GM18498 (cell line): ENCODE data around the gene ZFP91.
A peak's percentile ranks its signal among the peaks of the same experiment; 100 is the strongest.

Experiments
- ATAC-seq: cut with Tn5 transposase; IDR thresholded peaks from one replicate; pipeline ENCODE4 v1.9.1; 2021; ENCODE audit warnings: mild to moderate bottlenecking, moderate library complexity; ENCODE audit not compliant: unreplicated experiment

The ZFP91 gene

GRCh38 chr11:58628446-58628845 lies 49.6 kb downstream of the ZFP91 start:
- ATAC-seq = no peak

- peak; percentile 52 for ATAC-seq
Observed at GRCh38 chr11:58629857-58630256, 51.0 kb downstream of the ZFP91 start.

GRCh38 chr11:58631378-58631777 lies 52.5 kb downstream of the ZFP91 start:
- ATAC-seq = no peak

- no peak for ATAC-seq
Observed at GRCh38 chr11:58632510-58632909, 53.6 kb downstream of the ZFP91 start.

- no peak for ATAC-seq
Observed at GRCh38 chr11:58636587-58636986, 57.7 kb downstream of the ZFP91 start.

- ATAC-seq = no peak
Observed at GRCh38 chr11:58637371-58637770, 58.5 kb downstream of the ZFP91 start.

- no peak for ATAC-seq
Observed at GRCh38 chr11:58639103-58639502, 60.2 kb downstream of the ZFP91 start.

GRCh38 chr11:58639669-58640068 lies 60.8 kb downstream of the ZFP91 start:
- no peak for ATAC-seq

- no peak for ATAC-seq
Observed at GRCh38 chr11:58640386-58641023, 61.6 kb downstream of the ZFP91 start.

- ATAC-seq = no peak
Observed at GRCh38 chr11:58641341-58641740, 62.5 kb downstream of the ZFP91 start.

- no peak for ATAC-seq
Observed at GRCh38 chr11:58641803-58642581, 63.1 kb downstream of the ZFP91 start.

GRCh38 chr11:58645854-58646253 lies 67.0 kb downstream of the ZFP91 start:
- no peak for ATAC-seq

GRCh38 chr11:58647141-58647699 lies 68.4 kb downstream of the ZFP91 start:
- ATAC-seq = peak; percentile 88

GRCh38 chr11:58647866-58648265 lies 69.0 kb downstream of the ZFP91 start:
- ATAC-seq = peak; percentile 9

GRCh38 chr11:58649623-58650022 lies 70.8 kb downstream of the ZFP91 start:
- no peak for ATAC-seq

- ATAC-seq = no peak
Observed at GRCh38 chr11:58650496-58650895, 71.6 kb downstream of the ZFP91 start.

GRCh38 chr11:58652726-58653280 lies 73.9 kb downstream of the ZFP91 start:
- no peak for ATAC-seq

- ATAC-seq = peak; percentile 91
Observed at GRCh38 chr11:58654079-58654907, 75.4 kb downstream of the ZFP91 start.

- ATAC-seq = peak; percentile 51
Observed at GRCh38 chr11:58654908-58655296, 76.0 kb downstream of the ZFP91 start.

GRCh38 chr11:58656348-58656747 lies 77.5 kb downstream of the ZFP91 start:
- no peak for ATAC-seq

GRCh38 chr11:58658623-58659022 lies 79.8 kb downstream of the ZFP91 start:
- ATAC-seq = no peak
